Thyroid gland (tissue), 4 donors: ENCODE data around the gene SNX27.
"Not testable (repeated sequence)": the region's sequence is repeated elsewhere in the genome, so short reads cannot be mapped to it uniquely, and the experiment has no call there.

Source experiments
- CTCF ChIP-seq, 6 experiments: fragments of 200-600 bp in 3 of 6; fragments of 450-650 bp in 3 of 6; sonication (generic) in 3 of 6; IDR thresholded peaks; one replicate each; pipeline ENCODE4 v1.5.1; 2016 to 2019; ENCODE audit warnings: antibody characterized with exemption in 6 of 6, mild to moderate bottlenecking in 2 of 6, inconsistent platforms in 1 of 6, moderate library complexity in 1 of 6
- POLR2A ChIP-seq, 2 donors: fragments of 450-650 bp; IDR thresholded peaks; one replicate each; pipeline ENCODE4 v1.6.1; 2017; ENCODE audit warnings: antibody characterized with exemption in 2 of 2, mild to moderate bottlenecking in 2 of 2, moderate library complexity in 1 of 2

DNA sequence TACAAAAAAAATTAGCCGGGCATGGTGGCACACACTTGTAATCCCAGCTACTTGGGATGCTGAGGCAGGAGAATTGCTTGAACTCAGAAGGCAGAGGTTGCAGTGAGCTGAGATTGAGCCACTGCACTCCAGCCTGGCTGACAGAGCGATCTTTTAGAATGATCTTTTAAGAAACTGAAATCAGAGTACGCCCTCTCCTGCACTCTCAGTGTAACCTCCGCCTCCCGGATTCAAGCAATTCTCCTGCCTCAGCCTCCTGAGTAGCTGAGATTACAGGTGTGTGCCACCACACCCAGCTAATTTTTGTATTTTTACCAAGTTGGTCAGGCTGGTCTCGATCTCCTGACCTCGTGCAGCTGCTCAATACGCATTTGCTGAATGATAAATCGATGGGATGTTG, 122.1 kb downstream of the SNX27 start:
- TF ChIP-seq POLR2A, CTCF (IDR thresholded peaks at IDR 0.05): not testable (repeated sequence)
